Measurements from ENCODE around the gene SAXO1.

SAXO1 gene

DNA sequence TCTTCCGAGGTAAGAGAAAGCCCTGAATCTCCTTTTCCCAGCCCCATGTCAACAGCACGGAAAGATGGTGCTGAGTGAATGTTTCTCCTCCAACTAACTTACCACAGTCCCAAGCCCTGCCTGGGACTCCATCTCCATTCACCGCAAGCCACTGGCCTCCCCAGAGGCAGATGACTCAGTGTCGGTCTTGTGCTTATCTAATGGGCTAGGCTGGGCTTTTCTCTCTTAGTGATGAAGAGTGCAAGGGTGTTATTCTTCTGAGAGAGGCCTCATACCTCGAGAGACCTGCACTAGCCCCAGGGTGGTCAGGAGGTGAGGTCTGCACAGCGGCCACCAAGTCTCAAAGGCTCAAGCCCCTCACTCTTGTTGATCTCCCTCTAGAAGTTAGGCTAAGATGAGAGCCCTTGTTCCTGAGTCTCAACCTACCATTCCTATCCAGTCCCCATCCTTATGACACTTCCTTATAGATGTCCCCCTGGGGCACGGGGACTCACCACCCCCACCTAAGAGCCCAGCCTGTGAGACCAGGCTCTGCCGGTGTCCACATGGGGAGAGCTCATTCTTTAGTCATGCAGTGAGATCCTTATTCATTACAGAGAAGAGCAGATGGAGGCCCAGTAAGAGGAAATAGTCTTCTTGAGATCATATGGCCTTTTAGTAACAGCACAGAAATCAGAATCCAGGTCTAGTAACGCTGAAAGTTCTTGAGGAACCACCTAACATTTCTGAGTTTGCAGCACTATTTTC, 127.0 kb downstream of the SAXO1 start:
- Histone ChIP-seq H3K9me3 (ENCODE audit: control insufficient read depth, insufficient read depth, low read length) (no peaks in the 10 kb centered on the region; the same call in 1 of the 2 replicates), H3K36me3 (ENCODE audit: insufficient read depth, low read length) (no peaks in the 10 kb centered on the region), H3K9ac (ENCODE audit: low read depth, low read length) (no peak overlapping the region), H3K4me1 (ENCODE audit: insufficient read depth, low read length) (0 out of 2 replicates have a peak, but pooled peaks cover 3% of the 10 kb centered on the region)

DNA sequence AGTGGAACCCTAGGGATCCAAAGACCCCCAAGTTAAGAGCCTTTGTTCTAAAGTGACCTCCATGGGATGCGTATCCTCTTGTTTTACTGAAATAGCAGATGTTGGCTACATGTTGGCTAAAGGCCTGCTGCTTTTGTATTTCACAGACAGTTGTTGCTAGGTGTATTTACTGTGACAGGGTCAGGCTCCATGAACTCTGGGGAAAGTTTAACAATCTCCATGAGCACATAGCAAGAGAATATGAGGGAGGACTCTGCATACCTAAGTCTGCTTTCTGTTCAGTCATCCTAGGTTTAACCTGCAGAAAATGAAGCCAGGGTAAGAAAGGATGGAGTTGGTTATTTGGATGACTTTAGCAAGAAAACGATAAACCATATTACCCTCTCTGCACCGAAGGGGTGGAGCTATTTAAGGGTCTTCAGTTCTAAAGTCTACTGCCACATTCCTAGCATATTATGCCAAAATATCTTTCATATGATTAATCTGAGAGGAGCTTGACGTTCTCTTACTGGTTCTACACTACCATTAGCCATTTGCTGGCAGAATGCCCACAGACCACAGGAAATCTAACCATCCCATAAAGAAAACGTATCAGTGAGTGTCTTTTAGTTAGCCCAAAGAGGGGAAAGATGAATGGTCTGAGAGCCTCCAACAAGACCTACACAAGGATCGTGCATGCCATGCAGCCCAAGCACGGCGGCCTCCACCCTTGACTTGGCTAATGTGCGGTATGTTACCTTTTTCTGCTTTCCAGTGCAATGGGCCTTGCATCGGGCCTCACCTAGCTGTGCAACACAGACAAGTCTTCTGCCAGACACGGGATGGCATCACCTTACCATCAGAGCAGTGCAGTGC, 127.8 kb downstream of the SAXO1 start:
- H3K36me3 ChIP-seq (ENCODE audit: insufficient read depth, low read length) = no peaks in the 10 kb centered on the region
- no peaks in the 10 kb centered on the region for H3K4me1 ChIP-seq (ENCODE audit: insufficient read depth, low read length)
- H3K9ac ChIP-seq (ENCODE audit: low read depth, low read length) = no peak overlapping the region
- H3K9me3 ChIP-seq (ENCODE audit: control insufficient read depth, insufficient read depth, low read length) = no peaks in the 10 kb centered on the region; the same call in 1 of the 2 replicates

DNA sequence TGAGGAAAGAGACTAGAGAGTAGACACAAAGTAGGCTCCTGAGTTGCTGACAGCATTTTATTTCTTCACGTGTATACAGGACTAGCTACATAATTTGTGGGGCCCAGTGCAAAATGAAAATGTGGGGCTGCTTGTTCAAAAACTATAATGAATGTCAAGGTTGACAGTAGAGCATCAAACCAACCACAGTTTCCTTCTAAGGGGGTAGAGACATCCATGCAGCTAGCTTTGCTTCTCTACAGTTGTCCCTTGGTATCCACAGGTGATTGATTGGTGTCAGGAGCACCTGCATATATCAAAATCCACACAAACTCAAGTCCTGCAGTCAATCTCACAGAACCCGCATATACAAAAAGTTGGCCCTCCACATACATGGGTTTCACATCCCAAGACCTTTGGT, 129.6 kb downstream of the SAXO1 start:
- Histone ChIP-seq H3K36me3 (ENCODE audit: insufficient read depth, low read length) (no peaks in the 10 kb centered on the region), H3K9ac (ENCODE audit: low read depth, low read length) (no peak overlapping the region), H3K4me1 (ENCODE audit: insufficient read depth, low read length) (no peaks in the 10 kb centered on the region), H3K9me3 (ENCODE audit: control insufficient read depth, insufficient read depth, low read length) (no peaks in the 10 kb centered on the region; the same call in 1 of the 2 replicates)

DNA sequence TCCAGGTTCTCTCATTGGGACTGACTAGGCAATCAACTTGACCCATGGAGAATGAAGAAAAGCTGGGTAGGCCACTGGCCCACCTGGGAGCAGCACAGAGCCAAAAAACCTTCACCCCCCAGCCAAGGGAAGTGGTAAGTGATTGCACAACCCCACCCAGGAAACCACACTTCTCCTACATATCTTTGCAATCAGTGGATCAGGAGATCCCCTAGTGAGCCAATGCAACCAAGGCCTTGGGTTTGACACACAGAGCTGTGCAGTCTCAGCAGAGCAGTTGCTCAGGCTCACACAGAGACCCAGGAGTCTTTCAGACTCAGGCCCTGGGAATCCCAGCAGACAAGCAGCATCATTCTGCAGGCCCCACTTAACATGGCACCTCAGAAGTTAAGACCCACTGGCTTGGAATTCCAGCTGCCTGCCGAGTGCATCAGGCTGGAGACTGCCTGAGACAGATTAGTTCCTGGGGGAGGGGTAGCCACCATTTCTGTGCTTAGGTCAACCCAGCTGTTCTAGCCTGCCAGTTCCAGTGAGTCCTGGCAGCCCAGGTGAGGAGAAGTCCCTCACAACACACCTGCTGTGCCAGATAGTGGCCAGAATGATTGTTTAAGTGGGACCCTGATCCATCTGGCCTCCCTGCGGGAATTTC, 136.4 kb downstream of the SAXO1 start:
- H3K9me3 ChIP-seq (ENCODE audit: control insufficient read depth, insufficient read depth, low read length) = peaks cover 3% of the 10 kb centered on the region; the same call in 1 of the 2 replicates
- no peaks in the 10 kb centered on the region for H3K36me3 ChIP-seq (ENCODE audit: insufficient read depth, low read length)
- H3K4me1 ChIP-seq (ENCODE audit: insufficient read depth, low read length) = no peaks in the 10 kb centered on the region
- H3K9ac ChIP-seq (ENCODE audit: low read depth, low read length) = no peak overlapping the region

DNA sequence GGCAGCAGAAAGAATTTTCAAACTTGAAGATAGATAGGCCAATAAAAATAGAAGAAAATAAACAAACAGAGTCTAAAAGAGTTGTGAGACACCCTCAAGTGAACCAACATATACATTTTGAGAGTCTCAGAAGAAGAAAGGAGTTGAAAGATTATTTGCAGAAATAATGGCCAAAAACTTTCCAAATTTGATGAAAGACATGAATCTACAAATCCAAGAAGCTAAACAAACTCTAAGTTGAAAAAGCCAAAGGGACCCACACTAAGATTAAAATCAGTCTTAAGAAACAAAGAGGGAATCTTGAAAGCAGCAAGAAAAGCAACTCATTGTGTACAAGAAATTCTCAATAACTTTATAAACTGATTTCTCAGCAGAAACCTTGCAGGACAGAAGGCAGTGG, 137.0 kb downstream of the SAXO1 start:
- Histone ChIP-seq H3K4me1 (ENCODE audit: insufficient read depth, low read length) (no peaks in the 10 kb centered on the region), H3K9me3 (ENCODE audit: control insufficient read depth, insufficient read depth, low read length) (peaks cover 3% of the 10 kb centered on the region; the same call in 1 of the 2 replicates), H3K36me3 (ENCODE audit: insufficient read depth, low read length) (no peaks in the 10 kb centered on the region)

DNA sequence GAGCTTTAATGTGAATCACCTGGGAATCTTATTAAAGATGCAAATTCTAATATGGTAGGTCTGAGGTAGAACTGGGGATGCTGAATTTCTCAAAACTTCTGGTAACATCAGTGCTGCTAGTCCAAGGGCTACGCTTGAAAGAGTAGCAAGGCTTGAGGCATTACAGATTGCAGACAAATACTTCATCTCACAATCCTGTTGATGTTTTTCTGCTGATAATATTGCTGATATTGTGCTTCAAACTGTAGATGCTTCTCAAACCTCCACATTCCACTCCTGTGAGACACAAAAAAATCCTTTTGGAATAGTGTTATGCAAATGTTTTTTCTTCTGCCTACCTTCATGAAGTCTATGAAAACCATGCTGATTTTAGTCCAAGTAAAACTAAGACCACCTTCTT, 139.5 kb downstream of the SAXO1 start:
- Histone ChIP-seq H3K36me3 (ENCODE audit: insufficient read depth, low read length) (no peaks in the 10 kb centered on the region), H3K4me1 (ENCODE audit: insufficient read depth, low read length) (no peaks in the 10 kb centered on the region), H3K9me3 (ENCODE audit: control insufficient read depth, insufficient read depth, low read length) (peaks cover 3% of the 10 kb centered on the region; the same call in 1 of the 2 replicates), H3K9ac (ENCODE audit: low read depth, low read length) (no peak overlapping the region)

More for the DNA sequence above, 137.0 kb downstream of the SAXO1 start:
- H3K9ac ChIP-seq (ENCODE audit: low read depth, low read length) = no peak overlapping the region

DNA sequence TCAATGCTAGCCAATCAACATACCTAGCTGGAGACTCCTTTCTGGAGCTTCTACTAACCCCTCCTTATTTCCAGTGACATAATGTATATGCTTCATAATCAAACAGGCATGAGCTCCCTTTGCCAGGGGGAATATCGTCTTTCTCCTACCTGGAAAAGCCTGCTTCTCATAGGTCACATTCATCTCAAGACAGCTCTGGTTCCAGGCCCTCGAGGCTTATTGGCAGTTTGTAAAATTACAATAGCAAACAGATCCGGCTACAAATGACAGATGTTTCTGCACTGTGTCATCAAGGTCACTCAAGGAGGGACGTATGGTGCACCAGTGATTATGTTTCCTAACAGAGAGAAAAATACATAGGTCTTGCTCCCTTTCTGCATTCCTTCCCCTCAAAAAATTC, 140.0 kb downstream of the SAXO1 start:
- Histone ChIP-seq H3K4me1 (ENCODE audit: insufficient read depth, low read length) (no peaks in the 10 kb centered on the region), H3K9ac (ENCODE audit: low read depth, low read length) (no peak overlapping the region), H3K36me3 (ENCODE audit: insufficient read depth, low read length) (no peaks in the 10 kb centered on the region), H3K9me3 (ENCODE audit: control insufficient read depth, insufficient read depth, low read length) (peaks cover 3% of the 10 kb centered on the region; the same call in 1 of the 2 replicates)

DNA sequence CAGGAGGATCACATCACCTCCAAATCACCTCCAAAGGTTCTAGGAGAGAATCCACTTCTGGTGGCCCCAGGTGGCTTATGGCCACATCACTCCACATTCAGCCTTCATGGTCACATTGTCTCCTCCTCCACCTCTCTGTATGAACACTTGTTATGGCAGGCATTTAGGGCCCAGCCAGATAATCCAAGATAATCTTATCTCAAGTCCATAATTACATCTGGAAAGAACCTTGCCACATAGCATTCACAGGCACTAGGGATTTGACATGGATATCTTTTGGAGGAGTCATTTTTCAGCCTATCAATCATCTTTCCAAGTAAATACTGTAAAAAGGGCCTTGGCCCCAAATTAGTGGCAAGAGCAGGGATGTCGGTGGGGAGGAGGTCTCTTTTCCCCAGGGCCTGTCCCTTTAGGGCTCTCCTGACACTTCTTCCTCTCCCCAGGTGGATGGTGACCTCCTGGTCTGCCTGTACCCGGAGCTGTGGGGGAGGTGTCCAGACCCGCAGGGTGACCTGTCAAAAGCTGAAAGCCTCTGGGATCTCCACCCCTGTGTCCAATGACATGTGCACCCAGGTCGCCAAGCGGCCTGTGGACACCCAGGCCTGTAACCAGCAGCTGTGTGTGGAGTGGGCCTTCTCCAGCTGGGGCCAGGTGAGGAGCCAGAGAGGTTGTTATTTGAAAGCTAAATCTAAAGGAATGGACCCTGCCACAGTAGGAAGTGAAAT, 140.9 kb downstream of the SAXO1 start:
- no peaks in the 10 kb centered on the region for H3K4me1 ChIP-seq (ENCODE audit: insufficient read depth, low read length)
- no peak overlapping the region for H3K9ac ChIP-seq (ENCODE audit: low read depth, low read length)
- peaks cover 3% of the 10 kb centered on the region; the same call in 1 of the 2 replicates for H3K9me3 ChIP-seq (ENCODE audit: control insufficient read depth, insufficient read depth, low read length)
- no peaks in the 10 kb centered on the region for H3K36me3 ChIP-seq (ENCODE audit: insufficient read depth, low read length)

DNA sequence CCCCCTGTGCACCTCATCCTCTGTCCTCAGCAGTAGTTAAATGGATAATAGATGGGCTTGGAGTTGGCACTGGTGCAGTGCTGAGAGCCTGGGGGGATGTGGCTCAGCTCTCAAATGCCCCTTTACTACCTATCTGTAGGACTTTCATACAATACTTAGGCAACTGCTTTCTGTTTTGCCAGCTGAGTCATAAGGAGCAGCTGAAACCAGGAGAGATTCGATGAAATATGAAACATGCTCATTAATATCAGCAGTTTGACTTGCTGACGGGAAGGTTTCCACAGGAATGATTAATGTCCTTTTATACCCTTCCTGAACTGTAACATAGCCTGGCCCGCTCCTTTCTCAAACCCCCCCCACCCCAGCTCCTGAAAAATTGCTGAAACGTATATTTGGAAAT, 142.6 kb downstream of the SAXO1 start:
- peaks cover 1% of the 10 kb centered on the region; the same call in 1 of the 2 replicates for H3K9me3 ChIP-seq (ENCODE audit: control insufficient read depth, insufficient read depth, low read length)
- no peaks in the 10 kb centered on the region for H3K4me1 ChIP-seq (ENCODE audit: insufficient read depth, low read length)
- no peaks in the 10 kb centered on the region for H3K36me3 ChIP-seq (ENCODE audit: insufficient read depth, low read length)
- H3K9ac ChIP-seq (ENCODE audit: low read depth, low read length) = no peak overlapping the region

DNA sequence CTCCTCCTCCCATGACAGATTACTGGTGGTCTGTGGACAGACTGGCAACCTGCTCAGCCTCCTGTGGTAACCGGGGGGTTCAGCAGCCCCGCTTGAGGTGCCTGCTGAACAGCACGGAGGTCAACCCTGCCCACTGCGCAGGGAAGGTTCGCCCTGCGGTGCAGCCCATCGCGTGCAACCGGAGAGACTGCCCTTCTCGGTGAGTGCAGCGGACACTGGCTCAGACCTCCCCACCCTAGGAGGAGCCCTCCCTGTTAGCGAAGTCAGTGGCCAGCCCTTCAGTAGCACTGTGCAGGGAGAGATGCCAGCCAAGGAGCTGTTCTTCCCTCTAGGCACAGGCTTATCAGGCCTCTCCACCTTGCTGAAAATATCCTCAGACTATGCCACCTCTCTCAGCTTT, 143.5 kb downstream of the SAXO1 start:
- Histone ChIP-seq H3K4me1 (ENCODE audit: insufficient read depth, low read length) (no peaks in the 10 kb centered on the region), H3K9me3 (ENCODE audit: control insufficient read depth, insufficient read depth, low read length) (no peaks in the 10 kb centered on the region; the same call in 1 of the 2 replicates), H3K36me3 (ENCODE audit: insufficient read depth, low read length) (no peaks in the 10 kb centered on the region), H3K9ac (ENCODE audit: low read depth, low read length) (no peak overlapping the region)

DNA sequence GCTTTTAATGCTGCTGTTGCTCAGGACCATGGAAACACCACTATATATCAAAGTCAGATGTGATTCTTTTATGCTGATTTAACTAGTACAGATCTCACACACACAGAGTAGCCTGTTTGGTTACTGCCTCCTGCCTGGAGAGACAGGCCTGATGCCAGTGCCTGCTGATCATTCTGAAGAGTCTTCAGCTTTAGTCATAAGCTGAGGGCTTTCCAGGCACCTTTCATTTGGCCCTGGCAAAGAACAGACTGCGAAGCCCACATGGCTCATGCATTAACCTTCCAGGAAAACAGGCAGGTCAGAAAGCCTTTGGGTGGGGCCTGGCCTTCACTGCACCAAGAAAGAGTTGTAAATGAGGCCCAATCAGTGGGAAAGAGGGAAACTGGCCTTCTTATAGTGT, 144.7 kb downstream of the SAXO1 start:
- Histone ChIP-seq H3K9me3 (ENCODE audit: control insufficient read depth, insufficient read depth, low read length) (no peaks in the 10 kb centered on the region), H3K9ac (ENCODE audit: low read depth, low read length) (no peak overlapping the region), H3K36me3 (ENCODE audit: insufficient read depth, low read length) (no peaks in the 10 kb centered on the region), H3K4me1 (ENCODE audit: insufficient read depth, low read length) (no peaks in the 10 kb centered on the region)

DNA sequence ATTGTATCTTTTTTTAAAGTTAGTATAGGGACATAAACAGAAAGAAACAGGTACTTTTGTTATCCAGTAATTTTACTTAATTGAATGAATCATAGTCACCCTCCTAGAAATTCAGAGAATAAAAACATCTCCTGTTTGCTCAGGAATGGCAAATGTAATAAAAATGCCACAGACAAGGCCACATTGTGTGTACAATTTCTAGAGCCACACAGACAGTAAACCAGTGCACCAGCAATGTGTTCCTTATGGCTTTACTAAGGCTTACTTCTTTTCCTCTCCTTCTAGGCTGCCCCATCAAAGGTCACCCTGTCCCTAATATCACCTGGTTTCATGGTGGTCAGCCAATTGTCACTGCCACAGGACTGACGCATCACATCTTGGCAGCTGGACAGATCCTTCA, 145.5 kb downstream of the SAXO1 start:
- Histone ChIP-seq H3K9me3 (ENCODE audit: control insufficient read depth, insufficient read depth, low read length) (no peaks in the 10 kb centered on the region), H3K4me1 (ENCODE audit: insufficient read depth, low read length) (no peaks in the 10 kb centered on the region), H3K36me3 (ENCODE audit: insufficient read depth, low read length) (no peaks in the 10 kb centered on the region), H3K9ac (ENCODE audit: low read depth, low read length) (no peak overlapping the region)

DNA sequence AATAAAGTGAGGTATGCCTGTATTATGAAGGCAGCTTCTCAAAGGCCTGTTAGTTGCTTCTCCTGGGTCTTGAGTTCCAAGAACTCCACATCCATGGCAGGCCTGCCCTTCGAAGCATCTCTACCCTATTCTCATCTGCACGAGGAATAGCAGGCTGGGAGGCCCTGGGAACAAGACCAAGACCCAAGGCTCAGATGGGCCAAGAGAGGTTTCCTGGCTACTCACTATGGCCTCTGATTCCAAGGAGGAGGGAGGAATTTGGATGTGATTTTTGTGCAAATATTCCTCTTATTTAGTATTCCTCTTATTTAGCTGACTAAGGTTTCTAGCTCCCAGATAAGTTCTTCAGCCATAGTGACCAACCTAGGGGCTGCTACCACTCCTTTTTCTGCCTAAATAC, 151.3 kb downstream of the SAXO1 start:
- Histone ChIP-seq H3K9ac (ENCODE audit: low read depth, low read length) (no peak overlapping the region), H3K9me3 (ENCODE audit: control insufficient read depth, insufficient read depth, low read length) (no peaks in the 10 kb centered on the region), H3K36me3 (ENCODE audit: insufficient read depth, low read length) (no peaks in the 10 kb centered on the region), H3K4me1 (ENCODE audit: insufficient read depth, low read length) (no peaks in the 10 kb centered on the region)

DNA sequence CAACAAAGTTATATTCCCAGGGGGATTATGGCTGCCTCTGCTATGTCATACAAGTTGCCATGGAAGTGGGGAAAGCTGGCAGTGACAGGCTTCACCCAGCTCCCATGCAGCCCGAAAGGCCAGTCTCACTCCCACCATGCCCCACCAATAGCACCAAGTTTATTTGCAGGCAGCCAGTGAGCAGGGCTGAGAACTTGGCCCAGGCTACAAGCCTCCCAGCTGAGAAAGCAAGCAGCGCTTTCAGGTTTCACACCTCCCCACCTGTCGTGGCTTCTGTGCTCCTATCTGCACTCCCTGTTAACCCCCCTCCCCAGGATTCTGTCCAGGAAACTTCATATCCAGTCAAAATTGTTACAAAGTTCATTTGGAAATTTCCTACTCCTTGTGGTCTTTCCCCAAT, 155.0 kb downstream of the SAXO1 start:
- Histone ChIP-seq H3K9me3 (ENCODE audit: control insufficient read depth, insufficient read depth, low read length) (no peaks in the 10 kb centered on the region), H3K36me3 (ENCODE audit: insufficient read depth, low read length) (no peaks in the 10 kb centered on the region), H3K9ac (ENCODE audit: low read depth, low read length) (no peak overlapping the region), H3K4me1 (ENCODE audit: insufficient read depth, low read length) (no peaks in the 10 kb centered on the region)

Data from ES-I3 (cell line).